MCF 10A (cell line): ENCODE data around the gene PDGFB. TPM values are rescaled to one million over a fixed set of nuclear protein-coding genes. Genes with fewer than 3 reads are reported as not detected.

Experiments used
- BruUV-seq: library from RNA; stranded (reverse); fragments of 400-500 nt; replicated peaks from 2 replicates; lab custom pipeline; 2021; lab: Mats Ljungman, UMichigan
- CTCF ChIA-PET: fragments of 300-600 bp; sonication (Branson Sonifier 250); formaldehyde crosslinking; extraction: SDS; loops from one replicate; lab custom pipeline; 2021; ENCODE audit warnings: antibody characterized with exemption, inconsistent platforms; lab: Yijun Ruan, JAX
- POLR2A ChIA-PET: fragments of 300-600, 350-650 bp; sonication (Branson Sonifier 250); formaldehyde crosslinking; extraction: SDS; loops from one replicate; lab custom pipeline; 2020; ENCODE audit warnings: antibody characterized with exemption, inconsistent platforms; lab: Yijun Ruan, JAX
- DNase-seq: peaks from one replicate; pipeline ENCODE4 v3.0.0-alpha.2; 2018; ENCODE audit not compliant: unreplicated experiment
- H3K27ac Mint-ChIP-seq: one replicate; pipeline ENCODE4 v1.8.0; 2022; ENCODE audit warnings: mild to moderate bottlenecking, low read depth, mixed read lengths; ENCODE audit not compliant: unreplicated experiment
- H3K27me3 Mint-ChIP-seq: one replicate; pipeline ENCODE4 v1.8.0; 2022; ENCODE audit warnings: mixed read lengths; ENCODE audit not compliant: insufficient read depth, unreplicated experiment
- H3K36me3 Mint-ChIP-seq: one replicate; pipeline ENCODE4 v1.8.0; 2022; ENCODE audit warnings: mild to moderate bottlenecking, moderate library complexity, mixed read lengths; ENCODE audit not compliant: insufficient read depth, unreplicated experiment
- H3K4me1 Mint-ChIP-seq: one replicate; pipeline ENCODE4 v1.8.0; 2022; ENCODE audit warnings: mixed read lengths; ENCODE audit not compliant: insufficient read depth, unreplicated experiment
- H3K4me3 Mint-ChIP-seq: one replicate; pipeline ENCODE4 v1.8.0; 2022; ENCODE audit warnings: mild to moderate bottlenecking, moderate library complexity, mixed read lengths; ENCODE audit not compliant: unreplicated experiment
- H3K9me3 Mint-ChIP-seq: one replicate; pipeline ENCODE4 v1.8.0; 2022; ENCODE audit warnings: mixed read lengths; ENCODE audit not compliant: unreplicated experiment
- intact Hi-C: fragments of 100-400 bp; cut with micrococcal nuclease; formaldehyde crosslinking; loops from 2 replicates; pipeline ENCODE4 v1.14.1; 2022
- total RNA-seq: library from RNA; stranded (reverse); gene quantifications from 2 replicates; pipeline ENCODE4 v1.2.3, GENCODE V29; 2022
- TF ChIP-seq, protein P1 (sequence below): fragments of 200-600 bp; IDR thresholded peaks from one replicate; pipeline ENCODE4 v1.8.0; 2022; ENCODE audit warnings: antibody characterized with exemption, mild to moderate bottlenecking; ENCODE audit not compliant: unreplicated experiment

Gene PDGFB
- total RNA-seq, 1 experiment from 2014 or later: 0.37 TPM

DNA sequence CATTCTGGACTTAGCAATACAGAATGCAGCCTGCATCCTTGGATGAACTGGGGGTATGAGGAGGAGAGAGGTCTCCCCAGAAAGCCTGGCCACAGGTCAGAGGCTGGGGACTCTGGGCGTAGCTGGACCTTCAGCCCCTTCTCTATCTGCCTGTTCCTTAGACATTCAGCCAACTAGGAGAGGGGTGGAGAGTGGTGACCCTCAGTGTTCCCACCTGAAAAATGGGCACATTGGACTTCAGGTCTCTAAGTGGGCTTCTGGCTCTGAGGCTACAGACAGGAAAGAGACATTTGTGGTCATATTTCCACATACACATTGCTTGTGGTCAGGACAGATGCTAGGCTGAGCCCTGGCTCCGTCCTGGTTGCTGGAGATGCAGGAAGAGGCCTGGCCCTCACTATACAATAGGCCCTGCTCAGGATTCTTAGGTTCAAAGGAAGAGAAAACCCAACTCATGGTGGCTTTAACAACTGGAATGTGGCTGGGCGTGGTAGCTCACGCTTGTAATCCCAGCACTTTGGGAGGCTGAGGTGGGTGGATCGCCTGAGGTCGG, 62.2 kb downstream of the PDGFB start:
- intact Hi-C loops: no loop called here
- no peak for DNase-seq
- ChIA-PET POLR2A (interaction anchor here (0.9 kb wide), 2 partner anchors 38 to 137 kb away, joined by 3 read pairs; partner anchors contain the start of gene RPL3), CTCF (interaction anchor here (1.0 to 2.1 kb wide), 2 partner anchors 11 kb away, joined by 3 to 7 read pairs; no protein-coding TSS in a partner anchor)
- TF ChIP-seq, protein P1, sequence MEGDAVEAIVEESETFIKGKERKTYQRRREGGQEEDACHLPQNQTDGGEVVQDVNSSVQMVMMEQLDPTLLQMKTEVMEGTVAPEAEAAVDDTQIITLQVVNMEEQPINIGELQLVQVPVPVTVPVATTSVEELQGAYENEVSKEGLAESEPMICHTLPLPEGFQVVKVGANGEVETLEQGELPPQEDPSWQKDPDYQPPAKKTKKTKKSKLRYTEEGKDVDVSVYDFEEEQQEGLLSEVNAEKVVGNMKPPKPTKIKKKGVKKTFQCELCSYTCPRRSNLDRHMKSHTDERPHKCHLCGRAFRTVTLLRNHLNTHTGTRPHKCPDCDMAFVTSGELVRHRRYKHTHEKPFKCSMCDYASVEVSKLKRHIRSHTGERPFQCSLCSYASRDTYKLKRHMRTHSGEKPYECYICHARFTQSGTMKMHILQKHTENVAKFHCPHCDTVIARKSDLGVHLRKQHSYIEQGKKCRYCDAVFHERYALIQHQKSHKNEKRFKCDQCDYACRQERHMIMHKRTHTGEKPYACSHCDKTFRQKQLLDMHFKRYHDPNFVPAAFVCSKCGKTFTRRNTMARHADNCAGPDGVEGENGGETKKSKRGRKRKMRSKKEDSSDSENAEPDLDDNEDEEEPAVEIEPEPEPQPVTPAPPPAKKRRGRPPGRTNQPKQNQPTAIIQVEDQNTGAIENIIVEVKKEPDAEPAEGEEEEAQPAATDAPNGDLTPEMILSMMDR: no peak
- no peak overlapping the region for H3K27ac Mint-ChIP-seq
- no peaks in the 10 kb centered on the region for H3K27me3 Mint-ChIP-seq
- BruUV-seq: no TSS peak
- H3K36me3 Mint-ChIP-seq: no peaks in the 10 kb centered on the region
- peaks cover 10% of the 10 kb centered on the region for H3K4me1 Mint-ChIP-seq
- H3K4me3 Mint-ChIP-seq: no peak overlapping the region
- no peaks in the 10 kb centered on the region for H3K9me3 Mint-ChIP-seq

DNA sequence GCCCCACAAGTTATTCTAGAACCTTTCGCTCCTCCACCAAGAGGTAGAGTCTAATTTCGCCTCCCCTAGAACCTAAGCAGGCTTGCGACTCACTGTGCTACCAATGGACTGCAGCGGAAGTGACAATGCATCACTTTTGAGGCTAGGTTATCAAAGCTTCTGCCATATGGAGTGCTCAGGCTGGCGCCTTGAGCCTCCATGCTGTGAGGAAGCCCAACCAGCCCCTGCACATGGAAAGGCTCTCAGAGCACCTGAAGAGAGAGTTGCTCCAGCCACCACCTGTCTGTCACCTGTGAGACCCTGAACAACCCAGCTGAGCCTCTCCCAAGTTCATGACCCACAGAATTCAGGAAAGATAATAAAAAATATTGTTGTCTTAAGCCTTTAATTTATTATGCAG, 63.0 kb downstream of the PDGFB start:
- no peaks in the 10 kb centered on the region for H3K36me3 Mint-ChIP-seq
- H3K4me1 Mint-ChIP-seq: peaks cover 11% of the 10 kb centered on the region
- CTCF ChIA-PET: interaction anchor here (2.1 kb wide), 1 partner anchor 10 kb away, joined by 7 read pairs; no protein-coding TSS in a partner anchor
- TF ChIP-seq, protein P1: no peak
- intact Hi-C loops: no loop called here
- no peak for DNase-seq
- no peak overlapping the region for H3K27ac Mint-ChIP-seq
- H3K4me3 Mint-ChIP-seq: no peak overlapping the region
- POLR2A ChIA-PET: interaction anchor here (0.9 kb wide), 1 partner anchor 138 kb away, joined by 3 read pairs; the partner anchor contains the start of gene RPL3
- no TSS peak for BruUV-seq
- H3K27me3 Mint-ChIP-seq: no peaks in the 10 kb centered on the region
- H3K9me3 Mint-ChIP-seq: no peaks in the 10 kb centered on the region

DNA sequence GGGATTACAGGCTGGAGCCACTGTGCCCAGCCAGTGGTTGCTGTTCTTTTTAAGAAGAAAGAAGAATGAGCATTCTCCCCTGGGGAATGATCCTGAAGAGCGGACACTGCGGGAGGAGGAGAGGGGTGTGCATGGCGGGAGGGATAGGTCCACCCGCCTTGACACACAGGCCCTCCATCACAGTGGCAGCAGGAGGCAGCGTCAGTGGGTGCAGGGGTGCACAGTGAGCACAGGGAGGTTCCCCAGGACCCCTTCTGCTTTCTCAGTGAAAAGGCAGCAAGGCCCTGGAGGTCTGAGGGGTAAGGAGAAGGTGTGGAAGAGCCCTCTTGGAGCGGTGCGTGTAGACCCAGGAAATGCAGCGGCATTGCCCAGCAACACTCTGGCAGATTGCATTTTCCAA, 63.4 kb downstream of the PDGFB start:
- TF ChIP-seq, protein P1: no peak
- DNase-seq: no peak
- BruUV-seq: no TSS peak
- H3K9me3 Mint-ChIP-seq: no peaks in the 10 kb centered on the region
- intact Hi-C loops: no loop called here
- H3K4me3 Mint-ChIP-seq: no peak overlapping the region
- H3K27ac Mint-ChIP-seq: no peak overlapping the region
- no peaks in the 10 kb centered on the region for H3K27me3 Mint-ChIP-seq
- peaks cover 11% of the 10 kb centered on the region for H3K4me1 Mint-ChIP-seq
- CTCF ChIA-PET: interaction anchor here (2.1 kb wide), 1 partner anchor 10 kb away, joined by 7 read pairs; no protein-coding TSS in a partner anchor
- POLR2A ChIA-PET: no interaction called here
- H3K36me3 Mint-ChIP-seq: no peaks in the 10 kb centered on the region

GRCh38 chr22:39179841-39180335, 64.9 kb downstream of the PDGFB start:
- POLR2A ChIA-PET: interaction anchor here (0.6 to 0.9 kb wide), 2 partner anchors 56 to 140 kb away, joined by 3 to 5 read pairs; partner anchors contain the start of gene RPL3
- TF ChIP-seq, protein P1: no peak
- no peak for DNase-seq
- no peaks in the 10 kb centered on the region for H3K9me3 Mint-ChIP-seq
- no peak overlapping the region for H3K4me3 Mint-ChIP-seq
- H3K4me1 Mint-ChIP-seq: peaks cover 20% of the 10 kb centered on the region
- no peak overlapping the region for H3K27ac Mint-ChIP-seq
- no TSS peak for BruUV-seq
- CTCF ChIA-PET: interaction anchor here (1.4 kb wide), 1 partner anchor 11 kb away, joined by 3 read pairs; no protein-coding TSS in a partner anchor
- intact Hi-C loops: loop anchor here (10.0 kb wide), 1 partner anchor 345 kb away; the partner anchor contains the start of gene ATF4
- no peaks in the 10 kb centered on the region for H3K27me3 Mint-ChIP-seq
- H3K36me3 Mint-ChIP-seq: no peaks in the 10 kb centered on the region
